B cell (primary cell): Measurements from ENCODE around the gene ZNF804B. TPM values are rescaled to one million over a fixed set of nuclear protein-coding genes. Genes with fewer than 3 reads are reported as not detected.

Experiments used
- ATAC-seq: fragments of 200-7000 bp; cut with Tn5 transposase; one replicate; pipeline ENCODE4 v1.10.0; 2021; ENCODE audit warnings: low read depth, mild to moderate bottlenecking, moderate number of reproducible peaks, moderate library complexity
- CTCF ChIA-PET: fragments of 350-600 bp; sonication (Branson Sonifier 250); formaldehyde crosslinking; loops from one replicate; lab custom pipeline; 2021; ENCODE audit warnings: antibody characterized with exemption, inconsistent platforms; lab: Charles Lee
- POLR2A ChIA-PET: fragments of 350-600 bp; sonication (Branson Sonifier 250); formaldehyde crosslinking; loops from one replicate; lab custom pipeline; 2021; ENCODE audit warnings: antibody characterized with exemption; lab: Charles Lee
- DNase-seq: peaks from one replicate; pipeline ENCODE4 v3.0.0; 2013
- H2AFZ ChIP-seq: 2 replicates; pipeline ENCODE4 v1.6.1; 2012; ENCODE audit warnings: mild to moderate bottlenecking, low read depth, low read length; ENCODE audit not compliant: insufficient read depth, poor library complexity, severe bottlenecking
- H3K27ac ChIP-seq, 2 donors: 1 replicate in 1 of 2; 2 replicates in 1 of 2; pipeline ENCODE4 v1.5.1; 2012 to 2013; ENCODE audit warnings: low read length in 2 of 2, mild to moderate bottlenecking in 2 of 2, moderate library complexity in 1 of 2
- H3K27me3 ChIP-seq, 4 experiments: fragments of 200-600 bp in 1 of 4; sonication (generic) in 1 of 4; replicated peaks in 1 of 4; 1 replicate in 2 of 4; 2 replicates in 2 of 4; pipeline versions ENCODE4 v1.6.1 to v1.7.0; 2013 to 2016; ENCODE audit warnings: low read length in 3 of 4, mild to moderate bottlenecking in 2 of 4, mixed read lengths in 1 of 4, moderate library complexity in 1 of 4; ENCODE audit not compliant: insufficient read depth in 4 of 4, control insufficient read depth in 3 of 4; ENCODE audit errors: control extremely low read depth in 1 of 4
- H3K36me3 ChIP-seq, 2 experiments: replicated peaks in 1 of 2; 1 replicate in 1 of 2; 2 replicates in 1 of 2; pipeline versions ENCODE4 v1.6.1 to v1.7.1; 2013; ENCODE audit warnings: low read length in 1 of 2; ENCODE audit not compliant: insufficient read depth in 2 of 2, control insufficient read depth in 1 of 2; ENCODE audit errors: control extremely low read depth in 1 of 2, extremely low read depth in 1 of 2
- H3K4me1 ChIP-seq, 2 donors: fragments of 200-600 bp in 1 of 2; sonication (generic) in 1 of 2; 1 replicate in 1 of 2; 2 replicates in 1 of 2; pipeline versions ENCODE4 v1.5.1 to v1.6.1; 2013 to 2017; ENCODE audit warnings: low read length in 2 of 2; ENCODE audit not compliant: control insufficient read depth in 2 of 2, insufficient read depth in 2 of 2
- H3K4me2 ChIP-seq: replicated peaks from 2 replicates; pipeline ENCODE3; 2012; ENCODE audit warnings: mild to moderate bottlenecking, low read depth, low read length; ENCODE audit not compliant: poor library complexity, severe bottlenecking
- H3K4me3 ChIP-seq, 5 experiments: fragments of 200-600 bp in 1 of 5; sonication (generic) in 1 of 5; 1 replicate in 3 of 5; 2 replicates in 2 of 5; pipeline versions ENCODE4 v1.5.1 to v1.7.0; 2011 to 2016; ENCODE audit warnings: low read length in 4 of 5, mild to moderate bottlenecking in 4 of 5, low read depth in 2 of 5, control low read depth in 1 of 5, moderate library complexity in 1 of 5; ENCODE audit not compliant: insufficient read depth in 1 of 5; ENCODE audit errors: control extremely low read depth in 1 of 5, extremely low read depth in 1 of 5
- H3K79me2 ChIP-seq: fragments of 200-600 bp; sonication (generic); one replicate; pipeline ENCODE4 v1.6.0; 2016; ENCODE audit warnings: low read length; ENCODE audit not compliant: control insufficient read depth, insufficient read depth
- H3K9ac ChIP-seq: fragments of 200-600 bp; sonication (generic); 2 replicates; pipeline ENCODE4 v1.6.1; 2017; ENCODE audit warnings: mild to moderate bottlenecking, low read length, moderate library complexity
- H3K9me3 ChIP-seq, 3 donors: one replicate each; pipeline versions ENCODE4 v1.6.1 to v1.7.1; 2013; ENCODE audit warnings: low read length in 2 of 3; ENCODE audit not compliant: control insufficient read depth in 2 of 3, insufficient read depth in 1 of 3; ENCODE audit errors: control extremely low read depth in 1 of 3
- H4K20me1 ChIP-seq: 2 replicates; pipeline ENCODE4 v1.6.0; 2012; ENCODE audit warnings: mild to moderate bottlenecking, low read length; ENCODE audit not compliant: insufficient read depth, control insufficient read depth, poor library complexity, severe bottlenecking
- H3K27ac Mint-ChIP-seq: one replicate; pipeline ENCODE4 v1.8.0; 2021; ENCODE audit warnings: mixed read lengths
- H3K27me3 Mint-ChIP-seq: one replicate; pipeline ENCODE4 v1.8.0; 2021; ENCODE audit warnings: mixed read lengths
- H3K4me1 Mint-ChIP-seq: one replicate; pipeline ENCODE4 v1.8.0; 2021; ENCODE audit warnings: mixed read lengths
- H3K4me3 Mint-ChIP-seq: one replicate; pipeline ENCODE4 v1.8.0; 2021; ENCODE audit warnings: mixed read lengths
- H3K9me3 Mint-ChIP-seq: one replicate; pipeline ENCODE4 v1.8.0; 2022; ENCODE audit warnings: mixed read lengths; ENCODE audit not compliant: insufficient read depth
- EZH2 ChIP-seq: IDR thresholded peaks from 2 replicates; pipeline ENCODE4 v1.6.1; 2012; ENCODE audit warnings: borderline replicate concordance, low read depth, mild to moderate bottlenecking, moderate library complexity, low read length; ENCODE audit not compliant: insufficient read depth, poor library complexity, severe bottlenecking
- WGBS: methylation state at CpG from one replicate; pipeline ENCODE4 v1.1.5; 2013; ENCODE audit warnings: missing lambda C conversion rate; ENCODE audit not compliant: insufficient coverage; 5-methylcytosine and 5-hydroxymethylcytosine counted together
- intact Hi-C: fragments of 100-400 bp; cut with micrococcal nuclease; formaldehyde crosslinking; loops from one replicate; pipeline ENCODE4 v1.10.0; 2022
- polyA plus RNA-seq: library from polyadenylated mRNA; depleted of rRNA; stranded (reverse); fragments of >200 nt; gene quantifications from 2 replicates; pipeline ENCODE4 v1.2.3, GENCODE V29; 2012
- total RNA-seq, 2 donors: library from RNA; stranded (reverse); fragments of 120-200 nt in 1 of 2; gene quantifications; 1 replicate in 1 of 2; 2 replicates in 1 of 2; pipeline versions ENCODE4 v1.2.3 to v1.2.4, GENCODE V29; 2013 to 2022
- TF ChIP-seq, protein P1 (sequence below): fragments of 200-600 bp; IDR thresholded peaks from one replicate; pipeline ENCODE4 v1.8.0; 2022; ENCODE audit warnings: antibody characterized with exemption, mild to moderate bottlenecking

ZNF804B gene
- total and polyA plus RNA-seq, 2 donors (not counting 1 experiment from before 2014, with no cell fraction given): not detected

- ChIA-PET CTCF (no interaction called here), POLR2A (no interaction called here)
- H3K4me3 Mint-ChIP-seq: peak overlapping the region; percentile 35
- ATAC-seq: no peak
- intact Hi-C loops: no loop called here
- Histone ChIP-seq H3K27me3 (no peaks in the 10 kb centered on the region), H3K36me3 (no peaks in the 10 kb centered on the region), H3K4me2 (peak overlapping the region; percentile 47), H3K27ac (no peak overlapping the region), H3K9ac (peak overlapping the region; percentile 44), H4K20me1 (no peaks in the 10 kb centered on the region), H3K4me3 (peak overlapping the region; percentile 1 to 42 (median 18)), H3K79me2 (no peaks in the 10 kb centered on the region), H3K9me3 (no peaks in the 10 kb centered on the region), H2AFZ (peak overlapping the region; percentile 52), H3K4me1 (peaks cover 0 to 3% of the 10 kb centered on the region in 2 donors)
- no peak overlapping the region for H3K27ac Mint-ChIP-seq
- no peak for DNase-seq
- peaks cover 11% of the 10 kb centered on the region for H3K4me1 Mint-ChIP-seq
- no peaks in the 10 kb centered on the region for H3K27me3 Mint-ChIP-seq
- TF ChIP-seq EZH2: no peak
- TF ChIP-seq, protein P1, sequence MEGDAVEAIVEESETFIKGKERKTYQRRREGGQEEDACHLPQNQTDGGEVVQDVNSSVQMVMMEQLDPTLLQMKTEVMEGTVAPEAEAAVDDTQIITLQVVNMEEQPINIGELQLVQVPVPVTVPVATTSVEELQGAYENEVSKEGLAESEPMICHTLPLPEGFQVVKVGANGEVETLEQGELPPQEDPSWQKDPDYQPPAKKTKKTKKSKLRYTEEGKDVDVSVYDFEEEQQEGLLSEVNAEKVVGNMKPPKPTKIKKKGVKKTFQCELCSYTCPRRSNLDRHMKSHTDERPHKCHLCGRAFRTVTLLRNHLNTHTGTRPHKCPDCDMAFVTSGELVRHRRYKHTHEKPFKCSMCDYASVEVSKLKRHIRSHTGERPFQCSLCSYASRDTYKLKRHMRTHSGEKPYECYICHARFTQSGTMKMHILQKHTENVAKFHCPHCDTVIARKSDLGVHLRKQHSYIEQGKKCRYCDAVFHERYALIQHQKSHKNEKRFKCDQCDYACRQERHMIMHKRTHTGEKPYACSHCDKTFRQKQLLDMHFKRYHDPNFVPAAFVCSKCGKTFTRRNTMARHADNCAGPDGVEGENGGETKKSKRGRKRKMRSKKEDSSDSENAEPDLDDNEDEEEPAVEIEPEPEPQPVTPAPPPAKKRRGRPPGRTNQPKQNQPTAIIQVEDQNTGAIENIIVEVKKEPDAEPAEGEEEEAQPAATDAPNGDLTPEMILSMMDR: no peak
- no peaks in the 10 kb centered on the region for H3K9me3 Mint-ChIP-seq
- 27% methylated on average over 3 of the region's 4 CpGs for WGBS
Observed at GRCh38 chr7:89002981-89003956, 243.8 kb downstream of the ZNF804B start.

GRCh38 chr7:89012016-89012415 is 252.5 kb downstream of the ZNF804B start:
- Histone ChIP-seq H3K4me1 (no peaks in the 10 kb centered on the region), H3K36me3 (no peaks in the 10 kb centered on the region), H3K27ac (no peak overlapping the region), H3K79me2 (no peaks in the 10 kb centered on the region), H4K20me1 (no peaks in the 10 kb centered on the region), H3K27me3 (no peaks in the 10 kb centered on the region), H2AFZ (no peak overlapping the region), H3K9me3 (peaks cover 0 to 5% (median 0%) of the 10 kb centered on the region in 3 donors), H3K9ac (no peak overlapping the region), H3K4me2 (no peak overlapping the region), H3K4me3 (no peak overlapping the region)
- DNase-seq (no peak), ATAC-seq (no peak)
- Mint-ChIP-seq H3K27ac (no peak overlapping the region), H3K4me3 (no peak overlapping the region), H3K9me3 (peaks cover 3% of the 10 kb centered on the region), H3K4me1 (no peaks in the 10 kb centered on the region), H3K27me3 (no peaks in the 10 kb centered on the region)
- TF ChIP-seq, protein P1: no peak
- TF ChIP-seq EZH2: no peak
- intact Hi-C loops: no loop called here
- CTCF ChIA-PET: no interaction called here
- WGBS: 88% methylated on average over 5 of the region's 5 CpGs
- POLR2A ChIA-PET: no interaction called here
